HG03565 (cell line): ENCODE results near the gene LRTM2.

Experiments used
- ATAC-seq: cut with Tn5 transposase; IDR thresholded peaks from one replicate; pipeline ENCODE4 v1.9.1; 2021; ENCODE audit warnings: mild to moderate bottlenecking, moderate library complexity; ENCODE audit not compliant: unreplicated experiment

LRTM2 gene

DNA sequence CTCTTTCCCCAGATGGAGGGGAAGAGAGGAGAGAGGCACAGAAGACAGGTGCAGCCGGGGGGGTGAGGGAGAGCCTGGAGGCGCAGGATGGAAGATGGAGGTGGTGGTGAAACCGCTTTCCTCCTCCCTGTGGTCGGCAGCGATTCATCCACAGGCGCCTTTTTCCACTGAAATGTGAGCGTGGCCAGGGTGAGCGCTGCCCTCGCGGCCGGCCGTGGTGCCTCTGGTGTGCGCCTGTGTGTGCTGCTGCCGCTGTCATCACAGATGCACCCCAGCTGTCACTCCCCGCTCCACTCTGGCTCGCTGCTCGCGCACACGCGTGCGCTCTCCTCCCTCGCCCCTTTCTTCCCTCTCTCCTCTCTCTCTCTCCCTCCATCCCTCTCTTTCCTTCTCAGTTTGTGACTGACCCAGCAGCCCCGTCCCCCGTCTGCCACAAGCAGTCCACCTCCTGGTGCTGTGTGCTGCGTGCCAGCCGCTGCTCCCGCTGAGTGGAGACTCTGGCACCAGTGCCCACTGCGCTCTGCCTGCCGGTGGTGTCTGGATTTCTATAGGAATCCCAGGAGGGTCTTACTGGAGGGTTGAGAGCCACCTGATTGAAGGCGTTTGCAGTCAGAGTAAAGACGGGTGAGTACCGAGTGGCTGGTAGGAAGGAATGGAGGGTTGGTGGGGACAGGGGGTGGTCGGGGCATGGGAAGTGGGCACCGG is at the start of gene LRTM2:
Gene LRTM2, plus strand, starts transcription at position 375 of the 705 bp plus-strand sequence. CDS start 7,584 bp downstream, outside the sequence.
- no peak for ATAC-seq

DNA sequence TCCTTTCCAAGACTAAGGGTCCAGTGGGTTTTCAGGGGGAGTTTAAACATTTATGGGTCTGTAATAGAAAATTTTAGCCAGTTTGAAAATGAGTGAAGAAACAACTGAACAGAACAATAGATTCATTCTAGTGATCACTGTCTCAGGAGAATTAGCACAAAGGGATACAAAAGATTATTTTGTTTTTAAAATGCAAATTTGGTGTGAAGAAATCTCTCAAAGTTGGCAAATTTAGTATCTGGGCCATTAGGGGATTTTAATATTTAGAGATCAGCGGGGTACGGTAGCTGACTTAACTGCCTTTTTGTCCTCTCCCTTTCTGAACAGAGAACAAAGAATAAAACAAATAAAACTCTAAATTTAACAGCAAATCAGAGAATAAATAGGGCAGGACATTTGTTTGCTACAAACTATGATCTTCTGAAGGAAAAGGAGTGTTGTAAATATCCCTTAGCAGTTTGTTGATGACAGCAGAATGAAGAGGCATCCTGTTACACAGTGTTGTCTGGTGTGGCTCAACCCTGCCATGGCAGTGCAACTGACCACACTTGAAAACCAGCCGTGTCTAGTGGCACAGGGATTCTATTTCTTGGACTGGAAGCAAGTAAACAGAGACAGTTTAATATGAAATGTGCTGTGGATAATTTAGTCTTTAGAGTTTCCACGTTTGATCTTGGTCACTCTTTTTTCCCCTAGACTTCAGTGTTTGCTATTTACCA is 46.3 kb upstream of the LRTM2 start:
- no peak for ATAC-seq

- ATAC-seq, result no peak
Observed at GRCh38 chr12:1776170-1776921, 44.0 kb upstream of the LRTM2 start.

GRCh38 chr12:1777798-1778197 is 42.6 kb upstream of the LRTM2 start:
- no peak for ATAC-seq

- no peak for ATAC-seq
Observed at GRCh38 chr12:1778911-1779310, 41.5 kb upstream of the LRTM2 start.

DNA sequence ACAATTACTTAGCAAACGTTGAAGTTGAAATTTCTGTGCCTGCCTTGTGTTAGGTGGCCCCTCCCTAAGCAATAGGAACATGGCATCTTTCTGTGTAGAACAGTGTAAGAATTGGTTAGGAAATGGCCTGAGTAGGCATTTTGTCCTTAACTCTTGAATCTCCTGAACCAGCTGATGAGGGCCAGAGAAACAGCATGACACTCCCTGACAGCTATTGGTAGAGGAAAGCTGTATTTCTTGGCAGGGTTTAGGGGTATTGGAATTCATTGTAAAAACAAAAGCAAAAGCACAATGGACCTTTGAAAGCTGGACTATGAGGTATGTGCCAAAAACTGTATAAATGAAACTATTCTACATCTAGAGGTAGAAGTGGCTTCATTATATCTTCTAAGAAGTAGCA is 40.6 kb upstream of the LRTM2 start:
- no peak for ATAC-seq

GRCh38 chr12:1781772-1782171 is 38.6 kb upstream of the LRTM2 start:
- no peak for ATAC-seq

GRCh38 chr12:1782215-1782614 is 38.1 kb upstream of the LRTM2 start:
- ATAC-seq, result no peak

GRCh38 chr12:1787714-1788113 is 32.7 kb upstream of the LRTM2 start:
- ATAC-seq, result no peak

DNA sequence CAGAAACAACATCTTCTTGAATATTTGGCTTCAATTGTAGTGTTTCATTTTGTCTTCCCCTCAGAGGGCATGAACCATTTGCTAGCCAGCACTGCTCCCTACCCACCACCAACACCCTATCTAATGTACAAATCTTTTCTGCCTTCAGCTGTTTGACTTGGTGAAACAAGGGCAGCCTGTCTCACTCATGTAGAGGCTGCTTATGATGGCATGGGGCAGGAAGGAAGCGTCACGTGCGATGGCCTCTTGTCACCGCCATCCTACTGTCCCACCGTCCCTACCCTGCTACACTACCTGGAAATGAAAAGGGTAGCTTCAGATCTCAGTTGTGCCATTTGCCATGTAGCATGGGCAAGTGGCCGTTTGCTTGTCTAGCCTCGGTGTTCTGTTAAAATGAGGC is 29.9 kb upstream of the LRTM2 start:
- ATAC-seq, result no peak

DNA sequence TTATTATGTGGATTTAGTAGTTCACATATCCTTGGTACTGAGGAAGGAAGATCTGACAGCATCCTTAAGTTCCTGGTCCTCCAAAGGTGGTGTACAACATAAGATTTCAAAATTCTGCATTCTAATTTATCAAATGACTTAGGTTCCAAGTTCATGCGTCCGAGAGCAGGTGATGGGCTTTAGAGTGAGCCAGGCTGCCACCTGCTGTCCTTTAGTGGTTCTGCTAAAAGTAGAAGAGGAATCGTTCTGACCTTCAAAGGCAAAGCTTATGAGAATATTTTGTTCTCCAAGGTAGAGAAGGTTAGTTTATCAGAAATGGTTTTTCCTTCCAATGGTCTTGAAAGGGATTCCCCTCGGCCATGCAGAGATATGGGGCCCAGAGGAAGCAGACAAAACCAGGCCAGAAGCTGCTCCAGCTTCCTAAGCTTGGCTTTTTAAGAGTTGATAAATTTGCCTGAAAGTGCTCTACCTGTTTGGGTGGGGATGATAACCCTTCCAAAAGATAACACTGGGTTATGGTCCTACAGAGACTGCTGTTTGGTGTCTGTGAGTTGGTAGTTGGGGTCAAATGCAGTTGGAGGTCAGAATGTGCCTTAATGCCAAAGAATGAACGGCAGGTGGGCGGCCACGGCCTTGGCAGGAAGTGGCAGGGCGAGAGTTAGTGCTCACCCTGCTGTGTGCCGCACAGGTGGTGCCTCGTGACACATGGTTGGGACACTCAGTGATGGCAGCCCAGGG is 29.1 kb upstream of the LRTM2 start:
- no peak for ATAC-seq

DNA sequence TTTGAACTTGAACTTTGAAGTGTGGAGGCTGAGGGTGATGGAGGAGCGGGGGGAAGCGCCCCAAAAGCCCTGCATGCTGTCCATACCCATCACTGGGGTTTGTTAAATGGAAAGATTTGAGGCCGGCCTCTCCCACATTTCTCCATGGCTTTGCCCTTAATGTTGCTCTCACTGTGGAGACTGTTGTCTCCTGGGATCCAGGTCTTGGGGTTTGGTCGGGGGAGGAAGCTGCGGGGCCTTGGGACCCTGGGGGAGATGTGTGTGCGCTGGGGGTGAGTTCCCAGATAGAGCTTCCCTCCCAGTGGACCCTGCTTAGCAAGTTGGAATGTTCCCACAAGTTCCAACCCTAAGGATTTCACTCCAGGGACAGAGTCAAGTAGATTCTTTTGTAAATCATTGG is 28.0 kb upstream of the LRTM2 start:
- ATAC-seq, result no peak

- ATAC-seq, result no peak
Observed at GRCh38 chr12:1793426-1794210, 26.7 kb upstream of the LRTM2 start.

GRCh38 chr12:1794440-1795090 is 25.8 kb upstream of the LRTM2 start:
- ATAC-seq, result no peak

DNA sequence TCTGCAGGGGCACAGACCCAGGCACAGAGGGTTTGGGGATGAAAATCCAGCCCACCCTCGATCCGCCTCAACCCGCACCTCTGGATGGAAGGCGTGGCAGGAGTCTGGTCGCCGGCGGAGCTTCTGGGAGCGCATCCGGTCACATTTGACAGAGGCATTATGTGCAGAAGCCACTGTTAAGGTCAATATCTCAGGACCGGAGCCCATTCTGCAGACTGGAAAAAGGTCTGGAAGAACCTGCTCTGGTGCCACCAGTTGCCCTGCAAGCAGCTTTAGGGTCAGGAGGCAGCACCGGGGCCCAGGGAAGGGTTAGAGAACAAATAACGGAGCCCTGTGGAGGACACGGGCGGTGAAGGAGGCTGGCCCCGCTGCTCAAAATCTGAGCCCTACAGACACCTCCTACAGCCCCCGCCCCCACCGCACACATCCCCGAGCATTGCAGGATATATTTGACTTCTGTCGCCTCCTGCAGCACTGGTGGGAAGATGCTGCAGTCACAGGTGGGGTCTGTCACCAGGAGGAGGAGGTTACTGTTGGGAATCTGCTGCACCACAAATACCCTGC is 25.1 kb upstream of the LRTM2 start:
- no peak for ATAC-seq

- peak; percentile 88 for ATAC-seq
Observed at GRCh38 chr12:1795785-1796514, 24.4 kb upstream of the LRTM2 start.

GRCh38 chr12:1796515-1797010 is 23.8 kb upstream of the LRTM2 start:
- ATAC-seq, result no peak

GRCh38 chr12:1797011-1797901 is 23.1 kb upstream of the LRTM2 start:
- ATAC-seq, result no peak
